NCI-H69 (cell line): ENCODE data around the gene ADAMTS4.

Experiments used
- DNase-seq: peaks from one replicate; lab custom pipeline; 2025; lab: John Stamatoyannopoulos, UW

The ADAMTS4 gene

DNA sequence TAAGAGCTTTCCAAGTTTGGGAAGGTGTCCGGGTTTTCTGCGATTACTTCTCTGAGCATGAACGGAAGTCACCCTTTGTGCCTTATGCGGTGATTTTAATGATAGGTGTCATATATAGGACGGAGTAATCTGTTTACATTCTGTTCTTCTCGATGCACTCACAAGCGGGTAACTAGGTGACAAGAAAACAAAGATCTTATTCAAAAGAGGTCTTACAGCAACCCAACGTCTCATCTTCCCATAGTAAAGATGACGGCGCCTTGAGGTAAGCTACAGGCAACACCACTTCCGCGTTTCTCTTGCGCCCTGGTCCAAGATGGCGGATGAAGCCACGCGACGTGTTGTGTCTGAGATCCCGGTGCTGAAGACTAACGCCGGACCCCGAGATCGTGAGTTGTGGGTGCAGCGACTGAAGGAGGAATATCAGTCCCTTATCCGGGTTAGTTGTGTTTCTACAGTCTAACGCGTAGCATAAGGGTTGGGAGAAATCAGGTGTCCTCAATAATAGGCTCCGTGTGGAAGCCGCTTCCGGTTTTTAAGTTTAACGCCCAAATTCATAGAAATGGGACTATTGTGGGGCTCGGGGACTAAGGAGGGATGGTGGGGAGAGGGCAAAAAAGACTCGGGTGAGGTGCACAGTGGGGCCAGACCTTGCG lies 45.0 kb downstream of the ADAMTS4 start, which contains the start of gene UFC1:
Gene UFC1, plus strand, starts transcription at position 297 of the 656 bp plus-strand sequence. Its CDS starts 20 bp downstream, at position 317.
- peak; percentile 94 for DNase-seq

DNA sequence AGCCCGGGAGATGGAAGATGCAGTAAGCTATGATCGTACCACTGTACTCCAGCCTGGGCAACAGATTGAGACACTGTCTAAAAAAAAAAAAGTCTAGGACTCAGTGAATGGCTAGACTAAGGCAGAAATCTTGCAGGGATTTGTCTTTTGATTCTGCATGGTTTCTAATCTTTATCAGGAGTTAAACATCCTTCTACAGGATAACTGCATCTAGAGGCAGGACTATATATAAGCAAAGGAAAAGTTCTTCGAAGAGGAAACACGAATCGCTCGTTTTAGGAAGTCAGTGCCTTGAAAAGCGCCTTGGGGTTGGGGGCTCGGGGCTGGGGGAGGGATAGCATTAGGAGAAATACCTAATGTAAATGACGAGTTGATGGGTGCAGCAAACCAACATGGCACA lies 45.7 kb downstream of the ADAMTS4 start:
- DNase-seq = peak; percentile 46

DNA sequence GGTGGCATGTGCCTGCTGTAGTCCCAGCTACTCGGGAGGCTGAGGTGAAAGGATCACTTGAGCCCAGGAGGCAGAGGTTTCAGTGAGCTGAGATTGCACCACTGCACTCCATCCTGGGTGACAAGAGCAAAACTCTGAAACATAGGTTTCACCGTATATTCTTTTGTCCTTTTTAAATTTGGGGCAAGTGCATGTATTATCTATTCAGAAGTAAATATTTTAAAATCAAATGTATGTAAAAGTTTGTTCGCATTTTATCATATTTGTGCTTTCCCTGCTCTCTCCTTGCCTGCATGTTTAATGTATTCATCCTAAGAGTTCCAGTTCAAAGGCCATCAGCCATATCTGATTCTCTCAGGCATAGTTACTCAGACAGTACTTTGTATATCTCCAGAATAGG lies 53.0 kb downstream of the ADAMTS4 start:
- DNase-seq = no peak

DNA sequence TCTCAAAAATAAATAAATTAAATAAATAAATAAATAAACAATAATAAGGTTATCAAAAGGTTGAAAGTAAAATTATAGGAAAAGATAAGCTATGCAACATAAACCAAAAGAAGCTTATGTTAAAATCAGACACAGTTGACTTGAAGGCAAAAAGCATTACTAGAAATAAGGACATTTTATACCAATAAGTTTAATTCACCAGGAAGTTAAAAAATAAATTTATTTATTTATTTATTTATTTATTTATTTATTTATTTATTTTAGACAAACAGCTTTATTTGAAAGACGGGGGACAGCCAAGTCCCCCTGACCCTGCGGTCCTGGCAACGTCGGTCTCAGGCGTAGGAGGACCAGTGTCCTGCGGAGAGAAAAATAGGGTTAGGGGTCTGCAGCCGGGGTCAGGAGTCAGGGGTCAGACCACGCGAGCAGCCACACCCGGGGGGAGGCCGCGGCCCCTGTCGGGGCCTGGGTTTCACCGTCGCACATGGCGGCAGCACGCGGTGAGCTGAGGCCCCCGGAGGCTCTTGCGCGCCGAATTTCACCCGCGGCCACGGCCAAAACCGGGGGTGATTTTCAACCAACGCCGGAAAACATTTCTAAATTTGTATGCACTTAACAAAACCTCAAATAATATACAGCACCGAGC lies 58.0 kb downstream of the ADAMTS4 start:
- DNase-seq = no peak

DNA sequence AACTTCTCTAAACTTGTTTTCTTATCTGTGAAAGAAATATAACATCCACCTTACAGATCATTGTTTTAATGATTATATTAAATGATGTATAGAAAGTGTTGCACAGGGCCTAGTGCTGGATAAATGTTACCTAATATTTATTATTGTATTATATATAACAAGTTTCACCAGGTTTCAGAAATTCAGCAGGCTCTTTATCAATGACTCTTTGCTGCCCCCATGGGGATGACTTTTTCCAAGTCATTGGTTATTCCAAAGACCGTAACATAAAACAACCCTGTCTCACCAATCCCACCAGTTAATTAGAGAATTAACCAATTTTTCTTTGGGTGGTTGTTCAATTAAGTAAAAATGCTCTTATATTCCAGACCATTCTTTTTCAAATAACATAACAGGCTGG lies 59.1 kb downstream of the ADAMTS4 start:
- peak; percentile 56 for DNase-seq

DNA sequence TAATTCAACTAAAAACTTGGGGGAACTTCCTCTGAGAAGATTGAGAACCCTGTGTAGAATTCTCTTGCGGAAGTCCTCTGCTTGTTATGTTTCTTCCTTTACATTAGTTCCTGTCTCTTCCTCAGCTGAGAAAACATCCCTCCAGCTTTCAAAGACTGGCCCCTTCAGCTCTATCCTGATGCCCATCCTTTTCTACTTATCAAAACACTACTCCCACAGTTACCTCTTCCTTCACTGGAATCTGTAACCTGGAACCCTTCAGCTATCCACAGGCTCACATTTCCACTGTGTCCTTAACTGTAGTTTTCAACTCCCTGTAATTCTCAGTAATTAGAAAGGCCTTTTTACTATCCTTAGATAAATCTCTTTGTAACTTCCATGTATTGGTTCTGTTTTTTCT lies 60.4 kb downstream of the ADAMTS4 start:
- DNase-seq = no peak

DNA sequence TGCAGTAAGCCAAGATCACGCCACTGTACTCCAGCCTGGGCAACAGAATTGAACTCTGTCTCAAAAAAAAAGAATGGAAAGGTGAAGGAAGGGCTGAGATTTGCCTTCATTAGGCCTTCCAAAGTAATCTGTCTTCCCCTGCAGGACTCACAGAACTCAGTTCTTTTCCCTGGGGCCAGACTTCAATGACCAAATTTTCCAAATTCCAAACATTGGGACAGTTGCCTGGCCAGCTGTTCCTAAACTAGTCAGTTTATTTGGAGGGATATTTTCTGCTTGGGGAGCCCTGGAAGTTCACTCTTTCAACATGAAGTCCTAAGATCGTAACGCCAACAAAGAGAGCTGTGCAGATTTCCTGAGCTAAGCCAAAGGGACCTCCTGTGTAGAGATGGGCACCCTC lies 61.0 kb downstream of the ADAMTS4 start:
- no peak for DNase-seq
